ENCODE measurements around the gene NINL. TPM values are rescaled to one million over a fixed set of nuclear protein-coding genes. Genes with fewer than 3 reads are reported as not detected.

Gene NINL
- total RNA-seq, 3 donors from 2014 or later (not counting 1 experiment from before 2014, with no cell fraction given) = 3.1 to 6.9 (median 4.9) TPM

GRCh38 chr20:25489221-25489871 is 96.0 kb downstream of the NINL start:
- Histone ChIP-seq H3K27me3 (ENCODE audit: control insufficient read depth, insufficient read depth, low read length) (no peaks in the 10 kb centered on the region), H3K36me3 (ENCODE audit: control insufficient read depth, insufficient read depth, low read length) (no peaks in the 10 kb centered on the region), H3K4me3 (ENCODE audit: low read length) (no peak overlapping the region), H3K9me3 (ENCODE audit: control insufficient read depth, insufficient read depth, low read length) (no peaks in the 10 kb centered on the region), H3K4me1 (ENCODE audit: control insufficient read depth, insufficient read depth, low read length) (no peaks in the 10 kb centered on the region), H3K27ac (ENCODE audit: low read length) (no peak overlapping the region)
- H3K4me1 Mint-ChIP-seq = peaks cover 16 to 17% of the 10 kb centered on the region in 2 donors
- H3K4me3 Mint-ChIP-seq = no peak overlapping the region
- H3K27ac Mint-ChIP-seq = no peak overlapping the region
- TF ChIP-seq, protein P1, sequence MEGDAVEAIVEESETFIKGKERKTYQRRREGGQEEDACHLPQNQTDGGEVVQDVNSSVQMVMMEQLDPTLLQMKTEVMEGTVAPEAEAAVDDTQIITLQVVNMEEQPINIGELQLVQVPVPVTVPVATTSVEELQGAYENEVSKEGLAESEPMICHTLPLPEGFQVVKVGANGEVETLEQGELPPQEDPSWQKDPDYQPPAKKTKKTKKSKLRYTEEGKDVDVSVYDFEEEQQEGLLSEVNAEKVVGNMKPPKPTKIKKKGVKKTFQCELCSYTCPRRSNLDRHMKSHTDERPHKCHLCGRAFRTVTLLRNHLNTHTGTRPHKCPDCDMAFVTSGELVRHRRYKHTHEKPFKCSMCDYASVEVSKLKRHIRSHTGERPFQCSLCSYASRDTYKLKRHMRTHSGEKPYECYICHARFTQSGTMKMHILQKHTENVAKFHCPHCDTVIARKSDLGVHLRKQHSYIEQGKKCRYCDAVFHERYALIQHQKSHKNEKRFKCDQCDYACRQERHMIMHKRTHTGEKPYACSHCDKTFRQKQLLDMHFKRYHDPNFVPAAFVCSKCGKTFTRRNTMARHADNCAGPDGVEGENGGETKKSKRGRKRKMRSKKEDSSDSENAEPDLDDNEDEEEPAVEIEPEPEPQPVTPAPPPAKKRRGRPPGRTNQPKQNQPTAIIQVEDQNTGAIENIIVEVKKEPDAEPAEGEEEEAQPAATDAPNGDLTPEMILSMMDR (IDR thresholded peaks at IDR 0.05) = no peak
- 89% methylated on average over 15 of the region's 15 CpGs for WGBS (ENCODE audit: insufficient coverage)
- ATAC-seq = no peak
- no peaks in the 10 kb centered on the region for H3K9me3 Mint-ChIP-seq
- no peak for DNase-seq
- peaks cover 4 to 13% of the 10 kb centered on the region in 2 donors for H3K27me3 Mint-ChIP-seq (ENCODE audit: low read depth in 2 of 2)
- H3K36me3 Mint-ChIP-seq = no peaks in the 10 kb centered on the region
- intact Hi-C loops (cut with micrococcal nuclease) = no loop called here

DNA sequence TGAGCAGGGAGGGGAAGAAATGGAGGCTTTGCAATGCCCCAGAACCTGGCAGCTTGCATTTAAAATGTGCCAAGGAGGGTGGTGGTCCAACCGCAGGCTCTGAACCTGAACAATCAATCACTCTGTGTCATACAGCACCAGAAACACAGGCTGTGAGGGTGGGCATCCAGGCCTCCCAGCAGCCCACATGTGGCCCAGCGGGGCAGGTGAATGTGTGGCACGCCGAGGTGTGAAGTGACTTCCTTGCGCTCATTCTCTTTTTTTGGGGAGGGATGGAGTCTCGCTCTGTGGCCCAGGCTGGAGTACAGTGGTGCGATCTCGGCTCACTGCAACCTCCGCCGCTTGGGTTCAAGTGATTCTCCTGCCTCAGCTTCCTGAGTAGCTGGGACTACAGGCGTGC is 97.4 kb downstream of the NINL start:
- H3K27ac ChIP-seq (ENCODE audit: low read length) = no peak overlapping the region
- no peaks in the 10 kb centered on the region for H3K27me3 ChIP-seq (ENCODE audit: control insufficient read depth, insufficient read depth, low read length)
- H3K9me3 ChIP-seq (ENCODE audit: control insufficient read depth, insufficient read depth, low read length) = no peaks in the 10 kb centered on the region
- TF ChIP-seq, protein P1 (IDR thresholded peaks at IDR 0.05) = no peak
- no peaks in the 10 kb centered on the region for H3K4me1 ChIP-seq (ENCODE audit: control insufficient read depth, insufficient read depth, low read length)
- Mint-ChIP-seq H3K4me3 (no peak overlapping the region), H3K36me3 (no peaks in the 10 kb centered on the region), H3K4me1 (peaks cover 17 to 18% of the 10 kb centered on the region in 2 donors), H3K27ac (no peak overlapping the region), H3K27me3 (ENCODE audit: low read depth in 2 of 2) (peaks cover 4 to 25% of the 10 kb centered on the region in 2 donors), H3K9me3 (no peaks in the 10 kb centered on the region)
- H3K36me3 ChIP-seq (ENCODE audit: control insufficient read depth, insufficient read depth, low read length) = no peaks in the 10 kb centered on the region
- ATAC-seq = no peak
- intact Hi-C loops (cut with micrococcal nuclease) = no loop called here
- H3K4me3 ChIP-seq (ENCODE audit: low read length) = no peak overlapping the region
- DNase-seq = no peak
- WGBS (ENCODE audit: insufficient coverage) = 91% methylated on average over 11 of the region's 11 CpGs

DNA sequence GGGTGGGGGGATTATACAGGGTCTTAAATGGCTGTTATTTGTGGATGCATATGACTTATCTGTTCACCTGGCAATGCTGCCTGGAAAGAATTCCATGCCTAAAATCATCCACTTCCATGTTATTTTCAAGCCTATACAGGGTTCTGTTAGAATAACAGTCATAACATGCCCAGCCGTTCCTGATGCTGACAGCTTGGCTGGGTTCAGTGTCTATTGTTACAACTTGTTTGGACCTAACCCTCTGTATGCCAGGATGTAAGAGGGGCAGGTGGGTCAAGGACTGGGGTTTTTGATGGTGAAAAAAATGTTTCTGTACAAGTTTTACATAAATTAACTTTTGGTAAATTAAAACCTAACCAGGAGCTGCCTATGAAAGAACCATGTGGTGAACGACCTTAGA is 98.0 kb downstream of the NINL start:
- ATAC-seq = no peak
- no peak overlapping the region for H3K27ac ChIP-seq (ENCODE audit: low read length)

More for the DNA sequence above, 98.0 kb downstream of the NINL start:
- Mint-ChIP-seq H3K27me3 (ENCODE audit: low read depth in 2 of 2) (peaks cover 4 to 25% of the 10 kb centered on the region in 2 donors), H3K36me3 (no peaks in the 10 kb centered on the region), H3K4me1 (peaks cover 17 to 18% of the 10 kb centered on the region in 2 donors), H3K27ac (no peak overlapping the region), H3K4me3 (no peak overlapping the region), H3K9me3 (no peaks in the 10 kb centered on the region)
- WGBS (ENCODE audit: insufficient coverage) = 86% methylated on average over 1 of the region's 2 CpGs
- intact Hi-C loops (cut with micrococcal nuclease) = no loop called here
- no peaks in the 10 kb centered on the region for H3K27me3 ChIP-seq (ENCODE audit: control insufficient read depth, insufficient read depth, low read length)
- TF ChIP-seq, protein P1 (IDR thresholded peaks at IDR 0.05) = no peak
- DNase-seq = no peak
- H3K4me1 ChIP-seq (ENCODE audit: control insufficient read depth, insufficient read depth, low read length) = no peaks in the 10 kb centered on the region
- no peaks in the 10 kb centered on the region for H3K36me3 ChIP-seq (ENCODE audit: control insufficient read depth, insufficient read depth, low read length)
- no peaks in the 10 kb centered on the region for H3K9me3 ChIP-seq (ENCODE audit: control insufficient read depth, insufficient read depth, low read length)
- H3K4me3 ChIP-seq (ENCODE audit: low read length) = no peak overlapping the region
